ENCODE data around the gene NCK2. TPM values are rescaled to one million over a fixed set of nuclear protein-coding genes. Genes with fewer than 3 reads are reported as not detected.

Gene NCK2
- total RNA-seq, 1 experiment from 2014 or later: 21.6 TPM

DNA sequence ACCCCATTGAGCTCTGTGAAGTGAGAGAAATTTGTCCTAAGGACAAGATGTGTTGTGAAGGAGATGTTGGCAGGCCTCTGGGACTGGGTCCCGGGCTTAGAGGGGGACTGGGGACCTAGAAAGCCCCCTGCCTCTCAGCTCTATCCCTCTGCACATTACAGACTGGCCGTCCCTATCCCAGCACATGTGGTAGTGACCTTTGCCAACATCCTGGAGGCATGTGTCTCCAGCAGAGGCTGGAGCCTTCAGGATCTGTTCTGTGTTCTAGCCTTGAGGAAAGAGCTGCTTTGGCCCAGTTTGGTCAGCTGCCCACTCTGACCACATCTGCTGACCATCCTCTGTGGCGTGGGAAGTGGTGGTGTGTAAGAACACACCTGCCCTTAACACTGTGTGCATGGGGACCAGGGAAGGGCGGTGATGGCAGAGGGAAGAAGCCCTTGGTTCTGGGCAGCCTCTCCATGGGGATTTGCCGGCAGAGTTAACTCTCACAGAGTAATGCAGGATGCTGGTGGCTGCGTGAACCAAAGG is 33.4 kb downstream of the NCK2 start:
- intact Hi-C loops (cut with micrococcal nuclease; ENCODE audit: unreplicated experiment): no loop called here
- H3K4me1 ChIP-seq (ENCODE audit: insufficient read depth, low read length, poor library complexity, severe bottlenecking): no peaks in the 10 kb centered on the region
- no peak overlapping the region for H3K27ac ChIP-seq (ENCODE audit: low read depth, low read length, poor library complexity, severe bottlenecking)
- TF ChIP-seq CTCF (conservative IDR thresholded peaks at IDR 0.05; ENCODE audit: low read depth, low read length): no peak
- no peak for TF ChIP-seq EZH2 (IDR thresholded peaks at IDR 0.05; ENCODE audit: borderline replicate concordance, low read depth, low read length, poor library complexity, severe bottlenecking)
- H3K4me3 ChIP-seq (ENCODE audit: low read depth, low read length, poor library complexity, severe bottlenecking): no peak overlapping the region
- CTCF ChIA-PET: no interaction called here
- no peaks in the 10 kb centered on the region for H3K9me3 ChIP-seq (ENCODE audit: low read depth, low read length, poor library complexity, severe bottlenecking)
- no TSS peak for BruUV-seq (replicated peaks)
- H3K27me3 ChIP-seq (replicated peaks; ENCODE audit: insufficient read depth, low read depth, low read length, poor library complexity): no peaks in the 10 kb centered on the region
- no peaks in the 10 kb centered on the region for H3K36me3 ChIP-seq (ENCODE audit: insufficient read depth, low read length, poor library complexity, severe bottlenecking)
- POLR2A ChIA-PET (ENCODE audit: low non-redundant PET): no interaction called here
- DNase-seq (ENCODE audit: low spot score): no peak

DNA sequence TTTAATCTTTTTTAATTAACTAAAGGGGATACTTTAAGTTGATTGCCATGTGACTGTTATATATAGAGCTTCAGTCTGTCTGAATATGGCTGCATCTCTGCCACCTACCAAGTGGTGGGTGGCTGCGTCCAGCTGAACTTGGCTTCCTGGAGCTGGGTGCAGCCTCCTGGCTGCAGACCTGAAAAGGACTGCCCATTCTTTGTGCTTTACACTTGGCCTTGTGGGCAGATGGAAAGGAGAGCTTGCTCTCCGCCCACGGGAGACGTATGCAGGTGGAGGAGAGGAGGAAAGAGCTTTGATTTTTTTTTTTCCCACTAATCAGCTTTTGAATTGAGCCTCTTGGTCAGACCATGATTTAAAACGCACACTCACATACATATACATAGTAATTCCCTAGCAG is 34.7 kb downstream of the NCK2 start:
- Histone ChIP-seq H3K4me1 (ENCODE audit: insufficient read depth, low read length, poor library complexity, severe bottlenecking) (no peaks in the 10 kb centered on the region), H3K4me3 (ENCODE audit: low read depth, low read length, poor library complexity, severe bottlenecking) (no peak overlapping the region), H3K36me3 (ENCODE audit: insufficient read depth, low read length, poor library complexity, severe bottlenecking) (no peaks in the 10 kb centered on the region), H3K27ac (ENCODE audit: low read depth, low read length, poor library complexity, severe bottlenecking) (no peak overlapping the region), H3K9me3 (ENCODE audit: low read depth, low read length, poor library complexity, severe bottlenecking) (no peaks in the 10 kb centered on the region), H3K27me3 (replicated peaks; ENCODE audit: insufficient read depth, low read depth, low read length, poor library complexity) (no peaks in the 10 kb centered on the region)
- intact Hi-C loops (cut with micrococcal nuclease; ENCODE audit: unreplicated experiment): no loop called here
- ChIA-PET CTCF (no interaction called here), POLR2A (ENCODE audit: low non-redundant PET) (no interaction called here)
- no TSS peak for BruUV-seq (replicated peaks)
- DNase-seq (ENCODE audit: low spot score): no peak
- TF ChIP-seq CTCF (conservative IDR thresholded peaks at IDR 0.05; ENCODE audit: low read depth, low read length) (no peak), EZH2 (IDR thresholded peaks at IDR 0.05; ENCODE audit: borderline replicate concordance, low read depth, low read length, poor library complexity, severe bottlenecking) (no peak)

DNA sequence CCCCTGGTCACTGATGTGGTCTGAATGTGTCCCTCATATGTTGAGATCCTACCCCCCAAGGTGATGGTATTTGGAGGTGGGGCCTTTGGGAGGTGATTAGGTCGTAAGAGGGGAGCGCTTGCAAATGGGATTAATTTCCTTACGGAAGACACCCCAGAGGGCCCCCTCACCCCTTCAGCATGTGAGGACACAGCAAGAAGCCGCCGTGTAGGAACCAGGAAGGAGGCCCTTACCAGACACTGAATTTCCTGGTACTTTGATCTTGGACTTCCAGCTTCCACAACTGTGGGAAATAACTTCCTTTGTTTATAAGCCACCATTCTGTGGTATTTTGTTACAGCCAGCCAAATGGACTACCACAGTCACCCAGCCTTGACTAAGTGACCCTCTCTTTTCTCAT is 35.9 kb downstream of the NCK2 start:
- H3K27me3 ChIP-seq (replicated peaks; ENCODE audit: insufficient read depth, low read depth, low read length, poor library complexity): no peaks in the 10 kb centered on the region
- POLR2A ChIA-PET (ENCODE audit: low non-redundant PET): no interaction called here
- H3K4me1 ChIP-seq (ENCODE audit: insufficient read depth, low read length, poor library complexity, severe bottlenecking): no peaks in the 10 kb centered on the region
- intact Hi-C loops (cut with micrococcal nuclease; ENCODE audit: unreplicated experiment): no loop called here
- no peaks in the 10 kb centered on the region for H3K36me3 ChIP-seq (ENCODE audit: insufficient read depth, low read length, poor library complexity, severe bottlenecking)
- CTCF ChIA-PET: no interaction called here
- no peak overlapping the region for H3K27ac ChIP-seq (ENCODE audit: low read depth, low read length, poor library complexity, severe bottlenecking)
- BruUV-seq (replicated peaks): no TSS peak
- no peak for TF ChIP-seq EZH2 (IDR thresholded peaks at IDR 0.05; ENCODE audit: borderline replicate concordance, low read depth, low read length, poor library complexity, severe bottlenecking)
- no peak for TF ChIP-seq CTCF (conservative IDR thresholded peaks at IDR 0.05; ENCODE audit: low read depth, low read length)
- no peaks in the 10 kb centered on the region for H3K9me3 ChIP-seq (ENCODE audit: low read depth, low read length, poor library complexity, severe bottlenecking)
- no peak overlapping the region for H3K4me3 ChIP-seq (ENCODE audit: low read depth, low read length, poor library complexity, severe bottlenecking)
- no peak for DNase-seq (ENCODE audit: low spot score)

All from A673 (cell line).